Natural killer cell (primary cell): ENCODE results near the gene FAAH. TPM values are rescaled to one million over a fixed set of nuclear protein-coding genes. Genes with fewer than 3 reads are reported as not detected.

Source experiments
- ATAC-seq, 3 donors: fragments of 150-1000 bp in 2 of 3; fragments of 200-7000 bp in 1 of 3; cut with Tn5 transposase; 1 replicate in 1 of 3; 2 replicates in 2 of 3; pipeline ENCODE4 v1.10.0; 2021; ENCODE audit warnings: mild to moderate bottlenecking in 2 of 3, moderate library complexity in 2 of 3
- DNase-seq, 2 donors: peaks; one replicate each; pipeline versions ENCODE4 v3.0.0 to v3.0.0-alpha.2; 2013 to 2021; ENCODE audit warnings: mixed read lengths in 1 of 2
- H3K27ac ChIP-seq: one replicate; pipeline ENCODE4 v1.5.1; 2013; ENCODE audit warnings: mild to moderate bottlenecking, low read length
- H3K27me3 ChIP-seq: one replicate; pipeline ENCODE4 v1.6.1; 2013; ENCODE audit warnings: low read length; ENCODE audit not compliant: control insufficient read depth, insufficient read depth
- H3K36me3 ChIP-seq: one replicate; pipeline ENCODE4 v1.6.1; 2013; ENCODE audit warnings: low read length; ENCODE audit not compliant: control insufficient read depth, insufficient read depth
- H3K4me1 ChIP-seq: one replicate; pipeline ENCODE4 v1.6.1; 2013; ENCODE audit warnings: low read length; ENCODE audit not compliant: control insufficient read depth, insufficient read depth
- H3K4me3 ChIP-seq: one replicate; pipeline ENCODE4 v1.5.1; 2013; ENCODE audit warnings: low read length
- H3K9me3 ChIP-seq: one replicate; pipeline ENCODE4 v1.6.1; 2013; ENCODE audit warnings: low read length; ENCODE audit not compliant: control insufficient read depth, insufficient read depth
- H3K27ac Mint-ChIP-seq, 2 donors: one replicate each; pipeline ENCODE4 v1.8.0; 2022; ENCODE audit warnings: mild to moderate bottlenecking in 2 of 2, mixed read lengths in 2 of 2, moderate library complexity in 1 of 2
- H3K27me3 Mint-ChIP-seq, 2 donors: one replicate each; pipeline ENCODE4 v1.8.0; 2022; ENCODE audit warnings: low read depth in 2 of 2, mixed read lengths in 2 of 2
- H3K36me3 Mint-ChIP-seq: one replicate; pipeline ENCODE4 v1.8.0; 2022; ENCODE audit warnings: mixed read lengths
- H3K4me1 Mint-ChIP-seq, 2 donors: one replicate each; pipeline ENCODE4 v1.8.0; 2022; ENCODE audit warnings: mixed read lengths in 2 of 2
- H3K4me3 Mint-ChIP-seq: one replicate; pipeline ENCODE4 v1.8.0; 2022; ENCODE audit warnings: mild to moderate bottlenecking, moderate library complexity, mixed read lengths
- H3K9me3 Mint-ChIP-seq, 2 donors: one replicate each; pipeline ENCODE4 v1.8.0; 2022; ENCODE audit warnings: mixed read lengths in 2 of 2
- CTCF ChIP-seq: fragments of 200-600 bp; IDR thresholded peaks from one replicate; pipeline ENCODE4 v1.8.0; 2022; ENCODE audit warnings: antibody characterized with exemption
- WGBS: methylation state at CpG from one replicate; pipeline ENCODE4 v1.1.7; 2013; ENCODE audit warnings: missing lambda C conversion rate; ENCODE audit not compliant: insufficient coverage; 5-methylcytosine and 5-hydroxymethylcytosine counted together
- intact Hi-C: fragments of 100-400 bp; cut with micrococcal nuclease; formaldehyde crosslinking; loops from one replicate; pipeline ENCODE4 v1.14.2; 2022
- total RNA-seq, 4 donors: library from RNA; stranded (reverse); fragments of 120-200 nt in 1 of 4; gene quantifications; one replicate each; pipeline versions ENCODE4 v1.2.3 to v1.2.4, GENCODE V29; 2013 to 2022

FAAH gene
- total RNA-seq, 3 donors from 2014 or later (not counting 1 experiment from before 2014, with no cell fraction given): 4.7 to 10.0 (median 7.9) TPM

GRCh38 chr1:46450160-46450517 lies 56.0 kb downstream of the FAAH start:
- Mint-ChIP-seq H3K27me3 (peaks cover 58 to 83% of the 10 kb centered on the region in 2 donors), H3K36me3 (no peaks in the 10 kb centered on the region), H3K27ac (no peak overlapping the region), H3K4me3 (no peak overlapping the region), H3K9me3 (no peaks in the 10 kb centered on the region), H3K4me1 (peaks cover 6 to 20% of the 10 kb centered on the region in 2 donors)
- no peak overlapping the region for H3K27ac ChIP-seq
- no peaks in the 10 kb centered on the region for H3K9me3 ChIP-seq
- TF ChIP-seq CTCF: no peak
- peaks cover 5% of the 10 kb centered on the region for H3K4me1 ChIP-seq
- intact Hi-C loops: no loop called here
- no peak for ATAC-seq
- H3K36me3 ChIP-seq: no peaks in the 10 kb centered on the region
- 88% methylated on average over 1 of the region's 1 CpG for WGBS
- peaks cover 13% of the 10 kb centered on the region for H3K27me3 ChIP-seq
- H3K4me3 ChIP-seq: no peak overlapping the region
- no peak for DNase-seq

GRCh38 chr1:46451948-46452930 lies 58.1 kb downstream of the FAAH start:
- no peaks in the 10 kb centered on the region for H3K36me3 ChIP-seq
- DNase-seq: no peak
- H3K4me3 ChIP-seq: no peak overlapping the region
- no peaks in the 10 kb centered on the region for H3K9me3 Mint-ChIP-seq
- intact Hi-C loops: no loop called here
- peaks cover 10% of the 10 kb centered on the region for H3K27me3 ChIP-seq
- H3K27ac Mint-ChIP-seq: no peak overlapping the region
- no peak overlapping the region for H3K27ac ChIP-seq
- H3K4me3 Mint-ChIP-seq: no peak overlapping the region
- TF ChIP-seq CTCF: no peak
- H3K4me1 Mint-ChIP-seq: peaks cover 1 to 15% of the 10 kb centered on the region in 2 donors
- WGBS: 68% methylated on average over 5 of the region's 5 CpGs
- ATAC-seq: no peak
- peaks cover 47 to 62% of the 10 kb centered on the region in 2 donors for H3K27me3 Mint-ChIP-seq
- no peaks in the 10 kb centered on the region for H3K9me3 ChIP-seq
- no peaks in the 10 kb centered on the region for H3K36me3 Mint-ChIP-seq
- H3K4me1 ChIP-seq: peaks cover 5% of the 10 kb centered on the region

GRCh38 chr1:46452931-46453325 lies 58.8 kb downstream of the FAAH start:
- Mint-ChIP-seq H3K4me3 (no peak overlapping the region), H3K27ac (no peak overlapping the region), H3K36me3 (no peaks in the 10 kb centered on the region), H3K4me1 (peaks cover 0 to 9% of the 10 kb centered on the region in 2 donors), H3K9me3 (no peaks in the 10 kb centered on the region), H3K27me3 (peaks cover 42 to 56% of the 10 kb centered on the region in 2 donors)
- H3K9me3 ChIP-seq: no peaks in the 10 kb centered on the region
- H3K4me3 ChIP-seq: no peak overlapping the region
- no peak overlapping the region for H3K27ac ChIP-seq
- no peak for TF ChIP-seq CTCF
- 72% methylated on average over 14 of the region's 15 CpGs for whole genome bisulfite sequencing
- DNase-seq (no peak), ATAC-seq (no peak)
- H3K36me3 ChIP-seq: no peaks in the 10 kb centered on the region
- intact Hi-C loops: no loop called here
- H3K4me1 ChIP-seq: peaks cover 5% of the 10 kb centered on the region
- peaks cover 3% of the 10 kb centered on the region for H3K27me3 ChIP-seq
